Panc1 (cell line): ENCODE results near the gene PRR36. TPM values are rescaled to one million over a fixed set of nuclear protein-coding genes. Genes with fewer than 3 reads are reported as not detected.

ENCODE experiments used
- ATAC-seq: fragments of 200-7000 bp; cut with Tn5 transposase; 2 replicates; pipeline ENCODE4 v1.9.1; 2020; ENCODE audit warnings: mild to moderate bottlenecking, moderate library complexity
- BruUV-seq: library from RNA; stranded (reverse); fragments of 400-500 nt; replicated peaks from 2 replicates; lab custom pipeline; 2021; lab: Mats Ljungman, UMichigan
- CTCF ChIA-PET: fragments of 300-600 bp; sonication (Branson Sonifier 250); formaldehyde crosslinking; loops from one replicate; lab custom pipeline; 2022; ENCODE audit warnings: antibody characterized with exemption; lab: Charles Lee
- POLR2A ChIA-PET: fragments of 300-600 bp; sonication (Branson Sonifier 250); formaldehyde crosslinking; loops from one replicate; lab custom pipeline; 2022; ENCODE audit warnings: antibody characterized with exemption; lab: Charles Lee
- DNase-seq: peaks from one replicate; pipeline ENCODE4 v3.0.0-alpha.2; 2010; ENCODE audit warnings: low read depth, low spot score
- H3K27ac ChIP-seq: 2 replicates; pipeline ENCODE4 v1.5.1; 2011; ENCODE audit warnings: mild to moderate bottlenecking, low read length, inconsistent platforms
- H3K27me3 ChIP-seq: fragments of 200-500 bp; sonication (Bioruptor generic); 2 replicates; pipeline ENCODE4 v1.6.0; 2014; ENCODE audit warnings: low read length, inconsistent platforms; ENCODE audit not compliant: control insufficient read depth, insufficient read depth
- H3K36me3 ChIP-seq: fragments of 200-500 bp; sonication (Bioruptor generic); 2 replicates; pipeline ENCODE4 v1.5.1; 2014; ENCODE audit warnings: inconsistent platforms, mild to moderate bottlenecking, low read length, moderate library complexity; ENCODE audit not compliant: control insufficient read depth, insufficient read depth
- H3K4me1 ChIP-seq: 2 replicates; pipeline ENCODE4 v1.5.1; 2011; ENCODE audit warnings: inconsistent platforms, mild to moderate bottlenecking, low read length, moderate library complexity; ENCODE audit not compliant: control insufficient read depth, insufficient read depth
- H3K4me3 ChIP-seq, 2 experiments: 2 replicates each; pipeline ENCODE4 v1.5.1; 2011 to 2012; ENCODE audit warnings: low read depth in 2 of 2, low read length in 2 of 2, mild to moderate bottlenecking in 2 of 2, inconsistent platforms in 1 of 2, moderate library complexity in 1 of 2
- H3K9me3 ChIP-seq: fragments of 200-500 bp; sonication (Bioruptor generic); 2 replicates; pipeline ENCODE4 v1.5.1; 2014; ENCODE audit warnings: low read depth, mild to moderate bottlenecking, inconsistent platforms, low read length, moderate library complexity; ENCODE audit not compliant: control insufficient read depth, insufficient read depth
- CTCF ChIP-seq: fragments of 450-650 bp; IDR thresholded peaks from 2 replicates; pipeline ENCODE4 v1.5.1; 2017; ENCODE audit warnings: mild to moderate bottlenecking
- POLR2AphosphoS5 ChIP-seq: IDR thresholded peaks from 2 replicates; pipeline ENCODE4 v1.6.1; 2012; ENCODE audit warnings: mild to moderate bottlenecking, low read depth, low read length, moderate library complexity
- REST ChIP-seq, 2 experiments: IDR thresholded peaks; 2 replicates each; pipeline ENCODE4 v1.6.1; 2011 to 2012; ENCODE audit warnings: low read depth in 2 of 2, control low read depth in 1 of 2, low read length in 1 of 2, mild to moderate bottlenecking in 1 of 2, moderate library complexity in 1 of 2; ENCODE audit not compliant: insufficient read depth in 1 of 2
- SIN3A ChIP-seq: IDR thresholded peaks from 2 replicates; pipeline ENCODE4 v1.6.1; 2012; ENCODE audit warnings: low read depth, mild to moderate bottlenecking, low read length, moderate library complexity, borderline replicate concordance; ENCODE audit not compliant: insufficient read depth
- TCF7L2 ChIP-seq: IDR thresholded peaks from 2 replicates; pipeline ENCODE4 v1.6.1; 2011; ENCODE audit warnings: mild to moderate bottlenecking, low read depth, low read length, inconsistent platforms
- in situ Hi-C: cut with HindIII; loops from 2 replicates; pipeline ENCODE4 v1.10.0; 2016; ENCODE audit warnings: low sequenced_read_pairs, low pct_unique_long_range_greater_than_20kb
- intact Hi-C: fragments of 100-400 bp; cut with micrococcal nuclease; formaldehyde crosslinking; loops from one replicate; pipeline ENCODE4 v1.10.0; 2022; ENCODE audit not compliant: unreplicated experiment
- total RNA-seq: library from RNA; stranded (reverse); gene quantifications from one replicate; pipeline ENCODE4 v1.2.1, GENCODE V29; 2021; ENCODE audit not compliant: unreplicated experiment

PRR36 gene
- total RNA-seq, 1 experiment from 2014 or later: 3.7 TPM

- H3K4me3 ChIP-seq: no peak overlapping the region
- intact Hi-C loops: no loop called here
- no TSS peak for BruUV-seq
These were observed 26.7 kb upstream of the PRR36 start for GRCh38 chr19:7900931-7901330.

GRCh38 chr19:7900401-7900870 lies 26.2 kb upstream of the PRR36 start:
- DNase-seq (no peak), ATAC-seq (no peak)
- TF ChIP-seq POLR2AphosphoS5: no peak
- no peak for TF ChIP-seq TCF7L2
- no peak for TF ChIP-seq REST (IDR thresholded peaks at IDR 0.05; ENCODE audit: insufficient read depth in 1 of 2, low read depth in 2 of 2, low read length in 1 of 2)
- no peak for TF ChIP-seq CTCF
- no peak for TF ChIP-seq SIN3A
- Histone ChIP-seq H3K36me3 (no peaks in the 10 kb centered on the region; the same call in 1 of the 2 replicates), H3K4me1 (peaks cover 6% of the 10 kb centered on the region; the same call in 1 of the 2 replicates), H3K27me3 (no peaks in the 10 kb centered on the region), H3K4me3 (no peak overlapping the region), H3K27ac (no peak overlapping the region), H3K9me3 (no peaks in the 10 kb centered on the region)
- ChIA-PET CTCF (no interaction called here), POLR2A (no interaction called here)
- intact Hi-C loops (no loop called here), in situ Hi-C loops (no loop called here)
- BruUV-seq: no TSS peak

More at GRCh38 chr19:7900931-7901330, 26.7 kb upstream of the PRR36 start:
- DNase-seq: no peak
- in situ Hi-C loops: no loop called here
- POLR2A ChIA-PET: no interaction called here
- Histone ChIP-seq H3K4me1 (peaks cover 6% of the 10 kb centered on the region; the same call in 1 of the 2 replicates), H3K9me3 (no peaks in the 10 kb centered on the region), H3K27ac (no peak overlapping the region), H3K36me3 (no peaks in the 10 kb centered on the region; the same call in 1 of the 2 replicates), H3K27me3 (no peaks in the 10 kb centered on the region)
- CTCF ChIA-PET: no interaction called here
- no peak for ATAC-seq
- TF ChIP-seq TCF7L2: no peak
- no peak for TF ChIP-seq POLR2AphosphoS5
- no peak for TF ChIP-seq SIN3A
- TF ChIP-seq CTCF: no peak
- TF ChIP-seq REST (IDR thresholded peaks at IDR 0.05; ENCODE audit: insufficient read depth in 1 of 2, low read depth in 2 of 2, low read length in 1 of 2): no peak
